ENCODE results near the gene OPCML. TPM values are rescaled to one million over a fixed set of nuclear protein-coding genes. Genes with fewer than 3 reads are reported as not detected.

Gene OPCML
- total and polyA plus RNA-seq, 2 donors (not counting 1 experiment from before 2014, with no cell fraction given): not detected

- 100% methylated on average over 6 of the region's 8 CpGs for WGBS (ENCODE audit: insufficient coverage)
- peaks cover 2% of the 10 kb centered on the region for H3K9me3 Mint-ChIP-seq (ENCODE audit: insufficient read depth)
Measured at GRCh38 chr11:133524488-133524887, 7.8 kb downstream of the OPCML start.

GRCh38 chr11:133522344-133522743, 10.0 kb downstream of the OPCML start:
- 86% methylated on average over 6 of the region's 6 CpGs for WGBS (ENCODE audit: insufficient coverage)

More at GRCh38 chr11:133524488-133524887, 7.8 kb downstream of the OPCML start:
- peaks cover 11% of the 10 kb centered on the region for H3K27me3 Mint-ChIP-seq
- no peaks in the 10 kb centered on the region for H3K36me3 ChIP-seq (replicated peaks in 1 of 2; ENCODE audit: control extremely low read depth in 1 of 2, control insufficient read depth in 1 of 2, extremely low read depth in 1 of 2, insufficient read depth in 2 of 2, low read length in 1 of 2)
- intact Hi-C loops (cut with micrococcal nuclease): no loop called here
- no peak overlapping the region for H3K4me3 ChIP-seq (ENCODE audit: control extremely low read depth in 1 of 5, extremely low read depth in 1 of 5, insufficient read depth in 1 of 5, low read depth in 2 of 5, low read length in 4 of 5)
- ATAC-seq (ENCODE audit: low read depth) (no peak), DNase-seq (no peak)
- no peak for TF ChIP-seq CTCF (IDR thresholded peaks at IDR 0.05)
- TF ChIP-seq EZH2 (IDR thresholded peaks at IDR 0.05; ENCODE audit: borderline replicate concordance, insufficient read depth, low read depth, low read length, poor library complexity, severe bottlenecking): no peak
- H3K9ac ChIP-seq (ENCODE audit: low read length): no peak overlapping the region
- H3K27ac ChIP-seq (ENCODE audit: low read length in 2 of 2): no peak overlapping the region
- H3K9me3 ChIP-seq (ENCODE audit: control extremely low read depth in 1 of 3, control insufficient read depth in 2 of 3, insufficient read depth in 1 of 3, low read length in 2 of 3): peaks cover 0 to 7% (median 0%) of the 10 kb centered on the region in 3 donors
- H3K79me2 ChIP-seq (ENCODE audit: control insufficient read depth, insufficient read depth, low read length): no peaks in the 10 kb centered on the region
- ChIA-PET CTCF (no interaction called here), POLR2A (no interaction called here)
- peaks cover 0 to 5% (median 0%) of the 10 kb centered on the region in 4 experiments for H3K27me3 ChIP-seq (replicated peaks in 1 of 4; ENCODE audit: control extremely low read depth in 1 of 4, control insufficient read depth in 3 of 4, insufficient read depth in 4 of 4, low read length in 3 of 4)
- H3K4me3 Mint-ChIP-seq: no peak overlapping the region
- H3K4me2 ChIP-seq (replicated peaks; ENCODE audit: low read depth, low read length, poor library complexity, severe bottlenecking): no peak overlapping the region
- no peaks in the 10 kb centered on the region for H3K4me1 ChIP-seq (ENCODE audit: control insufficient read depth in 2 of 2, insufficient read depth in 2 of 2, low read length in 2 of 2)
- H3K27ac Mint-ChIP-seq: no peak overlapping the region
- no peaks in the 10 kb centered on the region for H4K20me1 ChIP-seq (ENCODE audit: control insufficient read depth, insufficient read depth, low read length, poor library complexity, severe bottlenecking)
- H3K4me1 Mint-ChIP-seq: no peaks in the 10 kb centered on the region
- no peak overlapping the region for H2AFZ ChIP-seq (ENCODE audit: insufficient read depth, low read depth, low read length, poor library complexity, severe bottlenecking)

More at GRCh38 chr11:133522344-133522743, 10.0 kb downstream of the OPCML start:
- ChIA-PET POLR2A (no interaction called here), CTCF (no interaction called here)
- peaks cover 2% of the 10 kb centered on the region for H3K9me3 Mint-ChIP-seq (ENCODE audit: insufficient read depth)
- no peaks in the 10 kb centered on the region for H3K4me1 ChIP-seq (ENCODE audit: control insufficient read depth in 2 of 2, insufficient read depth in 2 of 2, low read length in 2 of 2)
- TF ChIP-seq CTCF (IDR thresholded peaks at IDR 0.05) (no peak), EZH2 (IDR thresholded peaks at IDR 0.05; ENCODE audit: borderline replicate concordance, insufficient read depth, low read depth, low read length, poor library complexity, severe bottlenecking) (no peak)
- no peak overlapping the region for H3K27ac ChIP-seq (ENCODE audit: low read length in 2 of 2)
- H3K9ac ChIP-seq (ENCODE audit: low read length): no peak overlapping the region
- no peak overlapping the region for H3K4me2 ChIP-seq (replicated peaks; ENCODE audit: low read depth, low read length, poor library complexity, severe bottlenecking)
- intact Hi-C loops (cut with micrococcal nuclease): no loop called here
- no peak overlapping the region for H3K4me3 ChIP-seq (ENCODE audit: control extremely low read depth in 1 of 5, extremely low read depth in 1 of 5, insufficient read depth in 1 of 5, low read depth in 2 of 5, low read length in 4 of 5)
- ATAC-seq (ENCODE audit: low read depth): no peak
- H3K4me1 Mint-ChIP-seq: no peaks in the 10 kb centered on the region
- no peak overlapping the region for H3K4me3 Mint-ChIP-seq
- no peak overlapping the region for H3K27ac Mint-ChIP-seq
- H3K9me3 ChIP-seq (ENCODE audit: control extremely low read depth in 1 of 3, control insufficient read depth in 2 of 3, insufficient read depth in 1 of 3, low read length in 2 of 3): peaks cover 0 to 9% (median 0%) of the 10 kb centered on the region in 3 donors
- H3K27me3 Mint-ChIP-seq: no peaks in the 10 kb centered on the region
- no peak for DNase-seq
- no peak overlapping the region for H2AFZ ChIP-seq (ENCODE audit: insufficient read depth, low read depth, low read length, poor library complexity, severe bottlenecking)
- no peaks in the 10 kb centered on the region for H3K79me2 ChIP-seq (ENCODE audit: control insufficient read depth, insufficient read depth, low read length)
- no peaks in the 10 kb centered on the region for H3K36me3 ChIP-seq (replicated peaks in 1 of 2; ENCODE audit: control extremely low read depth in 1 of 2, control insufficient read depth in 1 of 2, extremely low read depth in 1 of 2, insufficient read depth in 2 of 2, low read length in 1 of 2)
- H4K20me1 ChIP-seq (ENCODE audit: control insufficient read depth, insufficient read depth, low read length, poor library complexity, severe bottlenecking): no peaks in the 10 kb centered on the region
- H3K27me3 ChIP-seq (replicated peaks in 1 of 4; ENCODE audit: control extremely low read depth in 1 of 4, control insufficient read depth in 3 of 4, insufficient read depth in 4 of 4, low read length in 3 of 4): no peaks in the 10 kb centered on the region
